LNCaP clone FGC (cell line): ENCODE data around the gene SLC25A29.
"Not testable (repeated sequence)": the region's sequence is repeated elsewhere in the genome, so short reads cannot be mapped to it uniquely, and the experiment has no call there.

ENCODE experiments used
- DNase-seq: peaks from one replicate; pipeline ENCODE4 v3.0.0-alpha.2; 2011; ENCODE audit warnings: low read depth
- H3K4me3 ChIP-seq: 2 replicates; pipeline ENCODE4 v1.5.1; 2011; ENCODE audit warnings: mild to moderate bottlenecking, low read depth, low read length, control low read depth
- CTCF ChIP-seq: IDR thresholded peaks from 2 replicates; pipeline ENCODE4 v1.5.1; 2012; ENCODE audit warnings: mild to moderate bottlenecking; ENCODE audit not compliant: control insufficient read depth, insufficient read depth; ENCODE audit errors: extremely low read depth

Gene SLC25A29

GRCh38 chr14:100309028-100309737 lies 2.9 kb upstream of the SLC25A29 start:
- TF ChIP-seq CTCF, result no peak

DNA sequence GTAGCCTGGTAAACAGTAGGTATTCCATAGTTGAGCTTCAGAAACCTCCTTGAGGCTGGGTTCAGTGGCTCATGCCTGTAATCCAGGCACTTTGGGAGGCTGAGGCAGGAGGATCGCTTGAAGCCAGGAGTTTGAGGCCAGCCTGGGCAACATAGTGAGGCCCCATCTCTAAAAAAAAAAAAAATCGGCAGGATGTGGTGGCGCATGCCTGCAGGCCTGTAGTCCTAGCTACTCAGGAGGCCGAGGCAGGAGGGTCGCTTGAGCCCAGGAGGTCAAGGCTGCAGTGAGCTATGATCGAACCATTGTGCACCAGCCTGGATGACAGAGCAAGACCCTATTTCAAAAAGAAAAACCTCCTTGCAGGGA lies 2.2 kb upstream of the SLC25A29 start:
- not testable (repeated sequence) for DNase-seq, H3K4me3 ChIP-seq

More at GRCh38 chr14:100309028-100309737, 2.9 kb upstream of the SLC25A29 start:
- H3K4me3 ChIP-seq, result no peak overlapping the region
- no peak for DNase-seq

- peak; percentile 17 for DNase-seq
- peak overlapping the region; percentile 76 for H3K4me3 ChIP-seq
- TF ChIP-seq CTCF, result no peak
Observed at GRCh38 chr14:100307766-100308426, 1.7 kb upstream of the SLC25A29 start.

- H3K4me3 ChIP-seq, result peak overlapping the region; percentile 76
- TF ChIP-seq CTCF, result no peak
- DNase-seq, result no peak
Observed at GRCh38 chr14:100306998-100307765, 938 bp upstream of the SLC25A29 start.

DNA sequence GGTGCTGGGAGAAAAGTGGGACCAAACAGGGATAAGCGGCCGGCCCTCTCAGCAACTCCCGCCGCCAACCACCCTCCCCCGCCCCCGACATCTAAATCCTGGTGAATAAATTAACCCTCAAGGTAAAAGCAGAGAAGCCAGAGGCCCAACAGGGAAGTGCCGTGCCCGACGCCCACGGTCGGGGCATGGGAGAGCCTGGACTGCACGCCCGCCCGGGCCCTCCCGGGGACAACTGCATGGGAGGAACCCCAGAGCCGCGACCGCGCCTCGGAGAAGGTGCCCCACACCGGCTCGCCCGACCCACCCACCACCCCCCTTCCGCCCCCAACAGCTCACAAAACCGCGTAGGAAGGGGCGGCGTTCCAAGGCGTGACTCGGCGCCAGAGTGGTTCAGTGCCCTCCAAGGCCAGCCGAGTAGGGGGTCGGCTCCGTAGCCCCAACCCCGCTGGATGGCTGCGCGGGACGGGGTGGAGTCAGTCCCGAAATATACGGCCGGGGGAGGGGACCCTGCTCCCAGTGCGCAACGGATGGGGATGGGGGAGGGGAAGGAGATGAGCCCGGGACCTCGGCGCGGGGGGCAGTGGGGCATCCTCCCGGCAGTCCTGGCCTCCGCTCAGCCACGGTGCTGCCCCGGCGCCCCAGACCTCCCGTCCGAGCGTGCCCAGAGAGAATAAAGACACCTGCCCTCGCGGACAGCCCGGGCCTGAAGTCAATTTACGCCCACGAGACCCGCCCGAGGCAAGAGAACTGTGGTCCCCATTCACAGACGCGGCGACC lies 732 bp downstream of the SLC25A29 start:
- no peak for DNase-seq
- H3K4me3 ChIP-seq, result peak overlapping the region; percentile 76
- no peak for TF ChIP-seq CTCF

GRCh38 chr14:100304825-100305323 lies 1.4 kb downstream of the SLC25A29 start:
- no peak for DNase-seq
- peak overlapping the region; percentile 76 for H3K4me3 ChIP-seq
- TF ChIP-seq CTCF, result no peak

- no peak for TF ChIP-seq CTCF
- no peak overlapping the region for H3K4me3 ChIP-seq
- no peak for DNase-seq
Observed at GRCh38 chr14:100303925-100304324, 2.3 kb downstream of the SLC25A29 start.
